Keratinocyte (primary cell): ENCODE results near the gene ZNF653.

Source experiments
- CTCF ChIP-seq, 3 experiments: IDR thresholded peaks in 1 of 3; conservative IDR thresholded peaks in 1 of 3; optimal IDR thresholded peaks in 1 of 3; 2 replicates in 2 of 3; 3 replicates in 1 of 3; pipeline versions ENCODE3 to v1.5.1; 2011; ENCODE audit warnings: low read length in 3 of 3, mild to moderate bottlenecking in 3 of 3, moderate library complexity in 2 of 3, control low read depth in 1 of 3, inconsistent platforms in 1 of 3; ENCODE audit not compliant: insufficient read depth in 2 of 3; ENCODE audit errors: extremely low read depth in 1 of 3
- EZH2 ChIP-seq: IDR thresholded peaks from one replicate; pipeline ENCODE4 v1.6.1; 2012; ENCODE audit warnings: inconsistent platforms, mild to moderate bottlenecking, low read length, moderate library complexity

GRCh38 chr19:11464333-11465265 lies 41.0 kb downstream of the ZNF653 start:
- TF ChIP-seq CTCF (optimal IDR thresholded peaks at IDR 0.05 in 1 of 3, IDR thresholded peaks at IDR 0.05 in 1 of 3, conservative IDR thresholded peaks at IDR 0.05 in 1 of 3; ENCODE audit: extremely low read depth in 1 of 3, insufficient read depth in 2 of 3, low read length in 3 of 3) (no peak), EZH2 (no peak)
